ENCODE measurements around the gene BMPER.

The BMPER gene

GRCh38 chr7:33928986-33929385, 23.6 kb downstream of the BMPER start:
- no peak for TF ChIP-seq CTCF (IDR thresholded peaks at IDR 0.05; ENCODE audit: low read depth, low read length, missing control alignments)
- in situ Hi-C loops (cut with HindIII; ENCODE audit: low sequenced_read_pairs) = no loop called here
- H3K4me3 ChIP-seq (ENCODE audit: low read depth, low read length) = no peak overlapping the region
- no peak for DNase-seq (ENCODE audit: low read depth)

- in situ Hi-C loops (cut with HindIII; ENCODE audit: low sequenced_read_pairs) = no loop called here
- no peak for TF ChIP-seq CTCF (IDR thresholded peaks at IDR 0.05; ENCODE audit: low read depth, low read length, missing control alignments)
- no peak overlapping the region for H3K4me3 ChIP-seq (ENCODE audit: low read depth, low read length)
- DNase-seq (ENCODE audit: low read depth) = no peak
Observed at GRCh38 chr7:33932221-33932620, 26.9 kb downstream of the BMPER start.

GRCh38 chr7:33932832-33933468, 27.6 kb downstream of the BMPER start:
- no peak overlapping the region for H3K4me3 ChIP-seq (ENCODE audit: low read depth, low read length)
- peak; percentile 99 for TF ChIP-seq CTCF (IDR thresholded peaks at IDR 0.05; ENCODE audit: low read depth, low read length, missing control alignments)
- peak; percentile 77 for DNase-seq (ENCODE audit: low read depth)
- in situ Hi-C loops (cut with HindIII; ENCODE audit: low sequenced_read_pairs) = no loop called here

- in situ Hi-C loops (cut with HindIII; ENCODE audit: low sequenced_read_pairs) = no loop called here
- peak; percentile 6 for DNase-seq (ENCODE audit: low read depth)
- TF ChIP-seq CTCF (IDR thresholded peaks at IDR 0.05; ENCODE audit: low read depth, low read length, missing control alignments) = no peak
- H3K4me3 ChIP-seq (ENCODE audit: low read depth, low read length) = no peak overlapping the region
Observed at GRCh38 chr7:33933611-33934281, 28.4 kb downstream of the BMPER start.

GRCh38 chr7:33934391-33934790, 29.1 kb downstream of the BMPER start:
- DNase-seq (ENCODE audit: low read depth) = no peak
- no peak for TF ChIP-seq CTCF (IDR thresholded peaks at IDR 0.05; ENCODE audit: low read depth, low read length, missing control alignments)
- no peak overlapping the region for H3K4me3 ChIP-seq (ENCODE audit: low read depth, low read length)
- in situ Hi-C loops (cut with HindIII; ENCODE audit: low sequenced_read_pairs) = no loop called here

GRCh38 chr7:33936503-33936902, 31.2 kb downstream of the BMPER start:
- DNase-seq (ENCODE audit: low read depth) = no peak
- H3K4me3 ChIP-seq (ENCODE audit: low read depth, low read length) = no peak overlapping the region
- no peak for TF ChIP-seq CTCF (IDR thresholded peaks at IDR 0.05; ENCODE audit: low read depth, low read length, missing control alignments)
- in situ Hi-C loops (cut with HindIII; ENCODE audit: low sequenced_read_pairs) = no loop called here

Data from astrocyte of the cerebellum (primary cell).